HG03432 (cell line): Measurements from ENCODE around the gene FLRT1.

Experiments used
- ATAC-seq: cut with Tn5 transposase; IDR thresholded peaks from one replicate; pipeline ENCODE4 v1.9.1; 2021; ENCODE audit warnings: mild to moderate bottlenecking, moderate library complexity; ENCODE audit not compliant: unreplicated experiment

Gene FLRT1

DNA sequence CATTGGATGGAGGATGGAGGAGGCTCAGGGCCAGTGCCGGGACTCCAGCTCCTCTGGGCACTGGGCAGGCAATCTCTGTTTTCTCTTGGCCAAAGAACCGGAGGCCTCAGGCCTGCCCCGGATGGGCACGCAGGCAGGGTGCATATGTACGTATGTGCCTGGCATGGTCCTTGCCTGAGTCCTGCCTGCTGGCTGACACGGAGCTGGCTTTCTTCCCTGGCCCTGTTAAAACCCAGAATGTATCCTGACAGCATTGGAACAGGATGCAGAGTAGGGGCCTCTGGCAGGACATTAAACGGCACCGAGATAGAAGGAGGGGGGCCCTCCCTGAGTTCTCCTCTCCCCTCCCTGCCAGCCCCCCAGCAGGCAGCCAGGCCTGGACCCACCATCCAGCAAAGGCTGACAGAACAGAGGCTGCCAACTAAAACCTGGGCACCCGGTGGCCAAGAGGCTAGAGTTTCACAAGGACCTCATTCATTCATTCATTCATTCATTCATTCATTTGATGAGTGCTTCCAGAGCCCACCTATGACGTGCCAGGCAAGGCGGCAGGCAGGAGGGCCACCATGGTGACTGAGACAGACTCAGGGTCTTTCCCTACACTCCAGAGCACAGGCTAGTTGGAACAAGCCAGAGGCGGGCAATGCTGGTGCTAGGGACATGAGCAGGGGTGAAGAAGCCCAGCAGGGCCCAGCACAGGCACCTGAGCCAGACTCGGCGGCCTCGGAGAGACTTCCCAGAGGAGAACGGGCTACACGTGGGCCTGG, 28.8 kb downstream of the FLRT1 start:
- no peak for ATAC-seq

DNA sequence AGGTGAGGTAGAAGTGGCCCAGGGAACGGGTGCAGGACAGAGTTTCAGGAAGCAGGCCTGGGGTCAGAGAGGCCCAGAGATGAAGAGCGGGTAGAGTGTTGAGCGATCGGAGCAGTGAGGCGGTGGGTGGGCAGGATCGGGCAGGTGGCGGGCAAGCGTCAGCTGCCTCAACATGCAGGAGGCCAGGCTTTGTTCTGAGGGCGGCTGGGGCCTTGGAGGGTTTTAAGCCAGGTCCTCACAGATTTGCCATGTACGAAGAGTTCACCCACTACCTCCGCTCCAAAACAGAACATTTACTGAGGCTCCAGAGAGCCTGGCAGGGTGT, 29.4 kb downstream of the FLRT1 start:
- no peak for ATAC-seq

- ATAC-seq = no peak
Observed at GRCh38 chr11:64065712-64066111, 30.0 kb downstream of the FLRT1 start.

DNA sequence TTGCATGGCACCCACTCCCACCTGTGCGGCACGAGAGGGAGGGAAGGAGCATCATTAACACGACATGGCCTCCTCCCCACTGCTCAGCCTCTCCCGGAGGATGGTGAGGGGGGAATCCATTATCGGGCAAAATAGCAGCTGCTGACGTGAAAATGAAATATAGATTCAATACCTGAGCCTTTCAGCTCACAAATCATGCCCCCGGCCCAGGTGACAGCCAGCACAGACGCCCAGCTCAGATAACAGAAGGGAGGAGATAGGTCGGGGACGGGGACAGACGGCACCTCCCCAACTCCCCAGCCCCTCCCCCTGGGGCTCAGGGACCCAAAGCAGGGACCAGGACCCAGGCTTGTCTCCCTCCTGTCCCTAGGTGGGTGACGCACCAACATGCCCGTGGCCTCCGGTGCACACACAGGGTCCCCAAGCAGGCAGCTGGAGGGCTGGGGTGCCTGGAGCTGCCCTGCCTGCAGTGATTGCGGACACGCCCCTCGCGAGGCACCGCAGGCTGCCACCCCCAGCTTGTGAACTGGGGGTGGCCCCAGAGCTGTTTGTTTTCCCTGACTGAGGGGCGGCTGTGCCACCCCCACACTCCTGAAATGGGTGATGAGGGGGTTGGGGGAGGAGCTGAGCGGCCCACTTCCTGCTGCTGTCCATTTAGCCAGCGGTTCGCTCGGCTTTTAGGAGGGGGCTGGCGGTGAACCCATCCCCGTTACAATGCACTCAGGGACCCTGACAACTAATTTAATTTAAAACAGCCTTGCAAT, 31.7 kb downstream of the FLRT1 start:
- ATAC-seq = no peak

DNA sequence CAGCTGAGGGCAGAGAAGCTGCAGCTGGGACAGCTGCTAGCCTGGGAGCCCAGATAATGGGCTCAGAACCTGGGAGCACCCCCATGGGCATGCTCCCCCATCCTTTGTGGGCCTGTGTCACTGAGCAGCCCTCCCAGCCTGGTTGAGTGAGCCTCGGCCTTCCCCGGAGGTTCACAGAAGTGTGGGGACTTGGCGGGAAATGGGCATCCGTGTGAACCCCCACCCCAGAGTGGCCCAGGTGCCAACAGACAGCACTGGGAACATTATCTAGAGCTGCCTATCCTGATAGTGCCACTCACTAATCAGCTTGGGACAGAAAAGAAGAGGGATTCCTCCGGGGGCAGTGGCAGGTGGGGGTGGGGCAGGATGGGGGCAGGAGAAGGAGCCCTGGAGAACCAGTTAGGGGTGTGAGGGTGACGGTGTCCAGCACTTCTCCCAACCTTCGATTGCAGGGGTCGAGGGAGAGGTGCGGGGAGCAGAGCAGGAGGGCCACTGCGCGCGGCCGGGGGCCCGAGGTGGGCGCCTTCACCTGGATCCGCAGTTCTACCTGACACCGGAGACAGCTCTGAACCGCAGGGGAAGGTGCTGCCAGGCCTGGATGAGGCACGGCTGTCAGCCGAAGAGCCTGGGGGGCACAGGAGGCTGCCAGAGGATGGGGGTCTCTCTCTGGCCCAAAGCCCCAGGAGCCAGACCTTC, 33.1 kb downstream of the FLRT1 start:
- ATAC-seq = no peak

- ATAC-seq = no peak
Observed at GRCh38 chr11:64069401-64070313, 33.9 kb downstream of the FLRT1 start.

GRCh38 chr11:64070314-64070681, 34.6 kb downstream of the FLRT1 start:
- ATAC-seq = no peak

GRCh38 chr11:64071849-64072248, 36.1 kb downstream of the FLRT1 start:
- ATAC-seq = no peak

DNA sequence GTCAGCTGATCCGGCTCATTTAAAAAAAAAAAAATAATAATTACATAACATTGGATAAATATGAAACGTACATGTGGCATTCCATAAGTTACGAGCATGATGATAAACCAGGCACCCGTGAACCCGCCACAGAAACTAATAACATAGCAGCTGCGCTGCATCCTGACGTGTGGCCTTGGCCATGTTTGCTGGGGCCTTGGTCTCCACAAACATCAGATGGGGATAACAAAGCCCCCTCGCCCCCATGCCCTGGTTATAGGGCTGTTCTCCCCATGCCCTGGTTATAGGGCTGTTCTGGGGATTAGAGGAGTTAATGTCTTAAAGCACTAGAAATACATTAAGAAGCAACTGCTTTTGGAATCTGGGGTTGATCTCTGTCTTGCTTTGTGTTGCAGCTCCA, 36.7 kb downstream of the FLRT1 start:
- ATAC-seq = no peak

DNA sequence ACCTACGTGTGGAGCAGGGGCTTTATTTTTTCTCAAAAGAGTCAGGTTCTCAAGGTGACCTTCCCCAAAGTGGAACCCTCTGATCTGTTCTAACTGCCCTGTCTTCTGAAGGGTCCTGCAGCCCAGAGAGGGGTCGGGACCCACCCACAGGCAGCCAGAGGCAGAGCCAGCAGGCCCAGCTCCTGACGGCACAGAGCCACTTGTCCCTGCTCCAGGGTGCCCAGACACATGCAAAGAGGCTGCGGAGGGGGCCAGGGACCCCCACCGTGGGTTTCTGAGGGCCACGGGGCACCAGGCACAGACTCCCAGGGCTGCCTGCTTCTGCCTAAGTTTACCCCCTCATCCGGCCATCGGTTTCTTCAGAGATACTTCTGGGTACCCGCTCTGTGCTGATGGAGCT, 37.1 kb downstream of the FLRT1 start:
- no peak for ATAC-seq

- no peak for ATAC-seq
Observed at GRCh38 chr11:64073542-64073941, 37.8 kb downstream of the FLRT1 start.

- ATAC-seq = no peak
Observed at GRCh38 chr11:64074239-64074638, 38.5 kb downstream of the FLRT1 start.

- ATAC-seq = no peak
Observed at GRCh38 chr11:64076758-64077157, 41.0 kb downstream of the FLRT1 start.

DNA sequence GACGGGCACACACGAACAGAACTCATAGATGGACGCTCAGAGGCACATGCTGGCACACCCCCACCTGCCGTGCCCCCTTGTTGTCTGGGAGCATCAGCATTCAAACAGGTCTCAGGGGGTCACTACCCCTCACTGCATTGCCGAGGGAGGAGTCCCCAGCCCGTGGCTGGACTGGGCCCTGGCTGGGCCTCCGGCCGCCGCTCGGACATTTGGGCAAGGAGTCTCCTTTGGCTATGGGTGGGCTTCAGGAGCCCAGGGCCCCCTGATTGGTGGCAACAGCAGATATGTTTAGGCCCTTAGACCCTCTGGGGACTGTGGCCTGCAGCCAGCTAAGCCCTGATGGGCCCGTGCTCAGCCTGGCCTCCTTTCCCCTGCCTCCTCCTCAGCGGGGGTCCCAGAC, 41.9 kb downstream of the FLRT1 start:
- no peak for ATAC-seq

- ATAC-seq = no peak
Observed at GRCh38 chr11:64078284-64078683, 42.6 kb downstream of the FLRT1 start.

DNA sequence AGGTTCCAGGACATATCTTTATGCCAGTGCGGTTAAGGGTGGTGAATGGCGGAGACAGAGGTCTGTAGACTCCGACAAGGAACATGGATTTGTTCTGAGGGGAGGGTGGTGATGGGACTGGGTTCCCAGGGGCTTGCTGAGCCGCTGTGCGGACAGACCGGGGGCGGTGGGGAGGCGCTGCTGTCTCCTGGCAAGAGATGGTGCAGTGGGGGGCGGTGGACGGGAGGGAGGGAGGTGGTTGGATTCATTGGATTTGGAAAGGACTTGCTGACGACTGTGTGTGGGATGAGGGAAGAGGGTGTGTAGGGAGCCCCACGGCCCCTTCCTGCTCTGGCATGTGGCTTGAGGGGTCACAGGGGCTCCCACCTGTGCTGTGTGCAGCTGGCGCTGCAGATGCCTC, 43.2 kb downstream of the FLRT1 start:
- ATAC-seq = no peak

- no peak for ATAC-seq
Observed at GRCh38 chr11:64080390-64080789, 44.7 kb downstream of the FLRT1 start.

GRCh38 chr11:64081745-64082442, 46.2 kb downstream of the FLRT1 start:
- no peak for ATAC-seq

DNA sequence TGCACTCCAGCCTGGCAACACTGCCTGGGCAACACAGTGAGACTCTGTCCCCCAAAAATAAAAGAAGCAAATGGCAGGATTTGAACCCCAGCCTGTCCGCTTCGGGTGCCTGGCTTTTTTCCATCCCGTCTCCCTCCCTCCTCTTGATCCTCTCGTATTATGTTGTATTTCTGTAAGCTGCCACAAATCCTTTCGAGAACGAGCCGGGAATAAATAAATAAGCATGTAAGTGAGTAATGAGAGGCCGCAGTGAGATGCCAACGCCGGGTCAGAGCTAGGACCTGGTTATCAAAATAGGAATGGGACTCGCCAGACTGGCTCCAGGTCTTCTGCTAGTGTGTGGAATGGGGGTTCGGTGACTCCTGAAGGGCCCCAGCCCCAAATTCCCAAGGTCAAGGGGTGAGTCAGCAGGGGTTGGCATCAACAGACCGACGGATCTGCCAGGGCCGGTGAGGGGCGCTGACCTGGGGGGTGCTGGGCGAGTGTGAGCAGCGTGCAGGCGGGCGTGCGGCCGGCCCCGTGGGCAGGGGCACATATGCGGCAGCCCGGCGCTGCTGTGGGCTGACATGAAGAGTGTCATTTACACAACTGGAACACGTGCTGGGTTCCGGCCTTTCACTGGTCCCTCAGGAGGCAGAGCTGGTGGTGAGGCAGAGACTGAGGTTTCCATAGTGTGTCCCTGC, 47.8 kb downstream of the FLRT1 start:
- no peak for ATAC-seq
